CD14-positive monocyte (primary cell): ENCODE measurements around the gene HAO1. TPM values are rescaled to one million over a fixed set of nuclear protein-coding genes. Genes with fewer than 3 reads are reported as not detected.

Experiments
- DNase-seq, 3 donors: peaks; one replicate each; pipeline ENCODE4 v3.0.0-alpha.2; 2011 to 2022
- H2AFZ ChIP-seq: 2 replicates; pipeline ENCODE4 v1.6.0; 2012; ENCODE audit warnings: mild to moderate bottlenecking, low read depth, low read length, inconsistent platforms; ENCODE audit not compliant: insufficient read depth, poor library complexity, severe bottlenecking
- H3K27ac ChIP-seq, 2 donors: 1 replicate in 1 of 2; 2 replicates in 1 of 2; pipeline ENCODE4 v1.5.1; 2012 to 2013; ENCODE audit warnings: low read length in 2 of 2, control low read depth in 1 of 2, inconsistent platforms in 1 of 2, low read depth in 1 of 2, mild to moderate bottlenecking in 1 of 2
- H3K27me3 ChIP-seq, 2 donors: one replicate each; pipeline versions ENCODE4 v1.6.0 to v1.6.1; 2011 to 2013; ENCODE audit warnings: low read length in 2 of 2; ENCODE audit not compliant: control insufficient read depth in 2 of 2, insufficient read depth in 2 of 2
- H3K36me3 ChIP-seq, 2 donors: replicated peaks in 1 of 2; 1 replicate in 1 of 2; 2 replicates in 1 of 2; pipeline versions ENCODE4 v1.5.1 to v1.6.1; 2012 to 2013; ENCODE audit warnings: low read length in 2 of 2, control low read depth in 1 of 2, inconsistent platforms in 1 of 2, mild to moderate bottlenecking in 1 of 2; ENCODE audit not compliant: insufficient read depth in 2 of 2, control insufficient read depth in 1 of 2
- H3K4me1 ChIP-seq, 2 donors: 1 replicate in 1 of 2; 2 replicates in 1 of 2; pipeline versions ENCODE4 v1.5.1 to v1.6.1; 2012 to 2013; ENCODE audit warnings: low read length in 2 of 2, control low read depth in 1 of 2, inconsistent platforms in 1 of 2, mild to moderate bottlenecking in 1 of 2, moderate library complexity in 1 of 2; ENCODE audit not compliant: insufficient read depth in 2 of 2, control insufficient read depth in 1 of 2
- H3K4me2 ChIP-seq: replicated peaks from 2 replicates; pipeline ENCODE3; 2012; ENCODE audit warnings: low read length, moderate library complexity, mild to moderate bottlenecking; ENCODE audit not compliant: poor library complexity, severe bottlenecking; ENCODE audit errors: extremely low read depth
- H3K4me3 ChIP-seq, 3 experiments: fragments of 200-600 bp in 1 of 3; sonication (generic) in 1 of 3; replicated peaks in 1 of 3; 1 replicate in 2 of 3; 2 replicates in 1 of 3; pipeline ENCODE4 v1.5.1; 2011 to 2013; ENCODE audit warnings: low read length in 3 of 3, mild to moderate bottlenecking in 3 of 3, control low read depth in 2 of 3, low read depth in 2 of 3, inconsistent platforms in 1 of 3, moderate library complexity in 1 of 3
- H3K79me2 ChIP-seq: 2 replicates; pipeline ENCODE4 v1.6.0; 2012; ENCODE audit warnings: mild to moderate bottlenecking, control low read depth, inconsistent platforms, low read length, moderate library complexity; ENCODE audit not compliant: insufficient read depth
- H3K9ac ChIP-seq: 2 replicates; pipeline ENCODE4 v1.6.0; 2017; ENCODE audit warnings: low read length, mild to moderate bottlenecking; ENCODE audit not compliant: insufficient read depth, poor library complexity, severe bottlenecking
- H3K9me3 ChIP-seq, 2 donors: replicated peaks in 1 of 2; 1 replicate in 1 of 2; 2 replicates in 1 of 2; pipeline versions ENCODE4 v1.5.1 to v1.6.1; 2012 to 2013; ENCODE audit warnings: low read length in 2 of 2, control low read depth in 1 of 2; ENCODE audit not compliant: control insufficient read depth in 1 of 2, insufficient read depth in 1 of 2
- H4K20me1 ChIP-seq: 2 replicates; pipeline ENCODE4 v1.6.0; 2012; ENCODE audit warnings: mild to moderate bottlenecking, low read length, control low read depth, moderate library complexity; ENCODE audit not compliant: insufficient read depth
- H3K27ac Mint-ChIP-seq, 7 donors: one replicate each; pipeline ENCODE4 v1.8.0; 2020; ENCODE audit warnings: mild to moderate bottlenecking in 7 of 7, mixed read lengths in 7 of 7, moderate library complexity in 6 of 7, inconsistent platforms in 2 of 7
- H3K27me3 Mint-ChIP-seq, 3 donors: one replicate each; pipeline ENCODE4 v1.8.0; 2021 to 2022; ENCODE audit warnings: low read depth in 3 of 3, mild to moderate bottlenecking in 3 of 3, mixed read lengths in 3 of 3, moderate library complexity in 3 of 3, inconsistent platforms in 1 of 3
- H3K36me3 Mint-ChIP-seq, 2 donors: one replicate each; pipeline ENCODE4 v1.8.0; 2020; ENCODE audit warnings: mixed read lengths in 2 of 2, inconsistent platforms in 1 of 2, mild to moderate bottlenecking in 1 of 2
- H3K4me1 Mint-ChIP-seq: one replicate; pipeline ENCODE4 v1.8.0; 2020; ENCODE audit warnings: mild to moderate bottlenecking, mixed read lengths
- H3K4me3 Mint-ChIP-seq, 2 donors: one replicate each; pipeline ENCODE4 v1.8.0; 2020; ENCODE audit warnings: mild to moderate bottlenecking in 2 of 2, mixed read lengths in 2 of 2, moderate library complexity in 1 of 2
- H3K9me3 Mint-ChIP-seq, 7 donors: one replicate each; pipeline ENCODE4 v1.8.0; 2020 to 2022; ENCODE audit warnings: mixed read lengths in 7 of 7, mild to moderate bottlenecking in 6 of 7, moderate library complexity in 6 of 7, inconsistent platforms in 2 of 7
- CTCF ChIP-seq: fragments of 200-600 bp; IDR thresholded peaks from one replicate; pipeline ENCODE4 v1.8.0; 2022; ENCODE audit warnings: antibody characterized with exemption, mild to moderate bottlenecking
- WGBS: methylation state at CpG from one replicate; pipeline ENCODE4 v1.1.5; 2013; ENCODE audit warnings: missing lambda C conversion rate; ENCODE audit not compliant: insufficient coverage; 5-methylcytosine and 5-hydroxymethylcytosine counted together
- intact Hi-C, 2 donors: fragments of 100-400 bp; cut with micrococcal nuclease; formaldehyde crosslinking; loops; one replicate each; pipeline versions ENCODE4 v1.15.0 to v1.15.1; 2023
- polyA plus RNA-seq, 3 donors: library from polyadenylated mRNA; depleted of rRNA in 1 of 3; unstranded in 2 of 3; stranded (reverse) in 1 of 3; fragments of 300-500 nt in 2 of 3; fragments of >200 nt in 1 of 3; fragmentation: Illumina TruSeq in 2 of 3; gene quantifications; 1 replicate in 2 of 3; 2 replicates in 1 of 3; pipeline ENCODE4 v1.2.3, GENCODE V29; 2012 to 2021

Gene HAO1
- polyA plus RNA-seq, 3 donors, result not detected

- Histone ChIP-seq H3K4me1 (peaks cover 6 to 22% of the 10 kb centered on the region in 2 donors), H3K4me2 (no peak overlapping the region), H3K79me2 (no peaks in the 10 kb centered on the region), H3K27ac (no peak overlapping the region), H2AFZ (no peak overlapping the region), H3K9me3 (no peaks in the 10 kb centered on the region), H4K20me1 (no peaks in the 10 kb centered on the region), H3K27me3 (no peaks in the 10 kb centered on the region), H3K36me3 (no peaks in the 10 kb centered on the region), H3K9ac (no peak overlapping the region), H3K4me3 (no peak overlapping the region)
- H3K9me3 Mint-ChIP-seq, result no peaks in the 10 kb centered on the region
- no peaks in the 10 kb centered on the region for H3K36me3 Mint-ChIP-seq
- TF ChIP-seq CTCF, result no peak
- DNase-seq, result no peak
- WGBS, result 100% methylated on average over 1 of the region's 4 CpGs
- H3K4me1 Mint-ChIP-seq, result peaks cover 13% of the 10 kb centered on the region
- no peak overlapping the region for H3K27ac Mint-ChIP-seq
- peaks cover 0 to 1% (median 0%) of the 10 kb centered on the region in 3 donors for H3K27me3 Mint-ChIP-seq
- no peak overlapping the region for H3K4me3 Mint-ChIP-seq
- intact Hi-C loops, result no loop called here
Observed at GRCh38 chr20:7883309-7883708, 56.9 kb downstream of the HAO1 start.

GRCh38 chr20:7882076-7882475 is 58.2 kb downstream of the HAO1 start:
- WGBS, result 94% methylated on average over 2 of the region's 4 CpGs
- intact Hi-C loops, result no loop called here
- no peak for DNase-seq
- H3K27me3 ChIP-seq, result no peaks in the 10 kb centered on the region
- H3K4me3 ChIP-seq, result no peak overlapping the region
- no peak overlapping the region for H2AFZ ChIP-seq
- Mint-ChIP-seq H3K27me3 (no peaks in the 10 kb centered on the region), H3K27ac (no peak overlapping the region), H3K4me3 (no peak overlapping the region), H3K9me3 (no peaks in the 10 kb centered on the region), H3K36me3 (no peaks in the 10 kb centered on the region), H3K4me1 (peaks cover 13% of the 10 kb centered on the region)
- no peak for TF ChIP-seq CTCF
- no peaks in the 10 kb centered on the region for H3K79me2 ChIP-seq
- no peak overlapping the region for H3K9ac ChIP-seq
- no peak overlapping the region for H3K4me2 ChIP-seq
- peaks cover 6 to 22% of the 10 kb centered on the region in 2 donors for H3K4me1 ChIP-seq
- no peaks in the 10 kb centered on the region for H3K9me3 ChIP-seq
- no peaks in the 10 kb centered on the region for H3K36me3 ChIP-seq
- H3K27ac ChIP-seq, result no peak overlapping the region
- H4K20me1 ChIP-seq, result no peaks in the 10 kb centered on the region
